ENCODE results near the gene QSOX1.
A peak's percentile ranks its signal among the peaks of the same experiment; 100 is the strongest.

DNA sequence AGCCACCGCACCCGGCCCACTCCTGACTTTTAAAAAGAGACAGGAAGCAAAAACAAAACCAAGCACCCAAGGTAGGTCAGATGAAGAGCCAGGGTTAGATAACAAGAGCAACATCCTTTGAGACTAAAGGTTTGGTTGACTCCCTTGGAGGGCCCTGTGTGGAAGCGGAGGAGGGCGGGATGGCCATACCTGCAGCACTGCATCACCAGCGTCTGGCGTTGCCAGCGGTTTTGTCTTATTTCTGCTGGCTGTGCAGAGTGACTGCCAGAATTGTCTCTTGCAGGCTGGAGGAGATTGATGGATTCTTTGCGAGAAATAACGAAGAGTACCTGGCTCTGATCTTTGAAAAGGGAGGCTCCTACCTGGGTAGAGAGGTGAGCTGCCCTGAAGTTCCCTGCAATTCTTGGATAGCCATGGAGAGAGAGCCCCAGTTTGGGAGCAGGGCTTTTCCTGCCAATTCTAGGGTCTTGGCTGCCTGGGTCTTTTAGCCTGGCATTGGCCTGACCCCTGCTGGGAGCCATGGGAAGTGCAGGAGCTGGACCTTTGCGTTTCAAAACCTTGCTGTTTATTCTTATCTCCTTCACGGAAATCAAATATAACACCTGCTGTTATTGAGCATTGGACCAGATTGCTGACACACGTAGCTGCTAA, 24.0 kb downstream of the QSOX1 start:
- TF ChIP-seq, protein P1, sequence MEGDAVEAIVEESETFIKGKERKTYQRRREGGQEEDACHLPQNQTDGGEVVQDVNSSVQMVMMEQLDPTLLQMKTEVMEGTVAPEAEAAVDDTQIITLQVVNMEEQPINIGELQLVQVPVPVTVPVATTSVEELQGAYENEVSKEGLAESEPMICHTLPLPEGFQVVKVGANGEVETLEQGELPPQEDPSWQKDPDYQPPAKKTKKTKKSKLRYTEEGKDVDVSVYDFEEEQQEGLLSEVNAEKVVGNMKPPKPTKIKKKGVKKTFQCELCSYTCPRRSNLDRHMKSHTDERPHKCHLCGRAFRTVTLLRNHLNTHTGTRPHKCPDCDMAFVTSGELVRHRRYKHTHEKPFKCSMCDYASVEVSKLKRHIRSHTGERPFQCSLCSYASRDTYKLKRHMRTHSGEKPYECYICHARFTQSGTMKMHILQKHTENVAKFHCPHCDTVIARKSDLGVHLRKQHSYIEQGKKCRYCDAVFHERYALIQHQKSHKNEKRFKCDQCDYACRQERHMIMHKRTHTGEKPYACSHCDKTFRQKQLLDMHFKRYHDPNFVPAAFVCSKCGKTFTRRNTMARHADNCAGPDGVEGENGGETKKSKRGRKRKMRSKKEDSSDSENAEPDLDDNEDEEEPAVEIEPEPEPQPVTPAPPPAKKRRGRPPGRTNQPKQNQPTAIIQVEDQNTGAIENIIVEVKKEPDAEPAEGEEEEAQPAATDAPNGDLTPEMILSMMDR (IDR thresholded peaks at IDR 0.05; ENCODE audit: insufficient read depth, low read length, poor library complexity, severe bottlenecking), result peak; percentile 83
- TF ChIP-seq EZH2phosphoT487 (conservative IDR thresholded peaks at IDR 0.05; ENCODE audit: low read length), result no peak

Measured in SU-DHL-6 (cell line).